ENCODE measurements around the gene EIF4EBP2.

EIF4EBP2 gene

DNA sequence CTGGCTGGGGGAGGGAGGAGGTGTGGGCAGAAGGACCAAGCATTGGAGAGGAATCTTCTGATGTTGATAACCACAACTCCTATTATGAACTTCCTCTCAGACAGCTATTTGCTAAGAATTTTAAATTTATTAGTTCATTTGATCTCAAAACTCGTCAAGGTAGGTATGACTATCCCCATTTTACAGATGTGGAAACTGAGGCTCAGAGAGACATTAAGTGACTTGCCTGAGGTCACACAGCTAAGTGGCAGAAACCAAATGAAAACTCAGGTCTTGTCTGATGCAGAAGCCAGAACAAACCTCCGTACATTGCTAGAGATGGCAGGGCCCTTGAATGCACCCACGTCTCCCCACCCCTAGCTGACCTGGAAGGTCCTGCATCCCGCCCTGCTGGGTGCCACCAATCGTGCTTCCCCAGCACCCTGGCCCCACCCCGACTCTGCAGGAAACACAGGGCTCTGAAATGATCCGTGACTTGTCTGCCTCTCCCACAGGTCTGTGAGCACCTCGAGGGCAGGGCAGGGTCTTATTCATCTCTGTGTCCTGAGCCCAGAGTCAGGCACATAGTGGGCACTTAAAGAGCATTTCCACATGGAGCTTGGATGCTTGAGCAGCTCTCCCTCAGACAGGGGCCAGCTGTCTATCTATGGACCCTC lies 69.0 kb downstream of the EIF4EBP2 start:
- H3K4me3 ChIP-seq (ENCODE audit: low read depth in 1 of 2, low read length in 2 of 2) = no peak overlapping the region
- H3K9me3 ChIP-seq (ENCODE audit: control insufficient read depth in 1 of 2, low read length in 2 of 2) = no peaks in the 10 kb centered on the region
- no peaks in the 10 kb centered on the region for H3K36me3 ChIP-seq (ENCODE audit: control insufficient read depth in 1 of 2, insufficient read depth in 2 of 2, low read length in 2 of 2)
- no peak overlapping the region for H3K27ac ChIP-seq (ENCODE audit: low read length)
- peaks cover 0 to 10% of the 10 kb centered on the region in 2 donors for H3K4me1 ChIP-seq (ENCODE audit: control insufficient read depth in 1 of 2, insufficient read depth in 2 of 2, low read length in 2 of 2)
- no peaks in the 10 kb centered on the region for H3K27me3 ChIP-seq (ENCODE audit: low read depth, low read length)

DNA sequence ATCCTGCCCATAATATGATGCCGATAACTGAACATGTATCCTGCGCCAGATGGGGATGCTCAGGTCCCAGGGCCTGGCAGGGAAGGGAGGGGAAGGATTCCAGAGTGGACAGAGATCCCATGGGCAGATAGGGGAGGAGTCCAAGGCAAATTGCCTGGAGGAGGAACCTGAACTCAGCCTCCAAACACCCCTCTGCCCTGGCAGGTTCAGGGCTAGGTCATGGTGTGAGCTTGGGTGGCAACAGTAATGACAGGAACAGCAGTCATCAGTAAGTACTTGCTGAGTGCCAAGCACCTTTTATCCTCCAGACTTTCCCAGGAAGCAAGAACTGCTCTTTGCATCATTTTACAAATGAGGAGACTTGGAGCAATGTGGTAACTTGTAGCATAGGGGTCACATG lies 70.8 kb downstream of the EIF4EBP2 start:
- H3K4me1 ChIP-seq (ENCODE audit: control insufficient read depth in 1 of 2, insufficient read depth in 2 of 2, low read length in 2 of 2) = peaks cover 0 to 11% of the 10 kb centered on the region in 2 donors

DNA sequence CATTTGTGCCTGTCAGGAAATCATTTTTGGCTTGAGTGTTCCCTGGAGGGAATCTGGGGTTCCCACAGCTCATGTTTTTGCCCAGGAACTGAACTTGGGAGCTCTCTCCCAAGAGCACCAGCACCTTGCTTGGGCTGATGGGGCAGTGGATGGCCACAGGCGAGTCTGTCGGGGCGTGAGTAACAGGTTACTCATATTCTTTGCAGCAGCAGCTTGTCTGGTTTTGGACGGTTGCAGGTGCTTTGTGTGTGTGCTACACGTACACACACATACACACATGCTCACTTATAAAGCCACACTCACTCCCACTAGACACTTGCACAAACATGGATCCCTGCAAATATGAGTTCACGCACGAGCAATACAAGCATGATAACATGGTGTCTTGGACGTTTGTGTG lies 71.7 kb downstream of the EIF4EBP2 start:
- H3K36me3 ChIP-seq (ENCODE audit: control insufficient read depth in 1 of 2, insufficient read depth in 2 of 2, low read length in 2 of 2) = no peaks in the 10 kb centered on the region
- no peaks in the 10 kb centered on the region for H3K9me3 ChIP-seq (ENCODE audit: control insufficient read depth in 1 of 2, low read length in 2 of 2)
- H3K27ac ChIP-seq (ENCODE audit: low read length) = no peak overlapping the region
- peaks cover 0 to 20% of the 10 kb centered on the region in 2 donors for H3K4me1 ChIP-seq (ENCODE audit: control insufficient read depth in 1 of 2, insufficient read depth in 2 of 2, low read length in 2 of 2)
- no peak overlapping the region for H3K4me3 ChIP-seq (ENCODE audit: low read depth in 1 of 2, low read length in 2 of 2)
- no peaks in the 10 kb centered on the region for H3K27me3 ChIP-seq (ENCODE audit: low read depth, low read length)

More for the DNA sequence above, 70.8 kb downstream of the EIF4EBP2 start:
- Histone ChIP-seq H3K36me3 (ENCODE audit: control insufficient read depth in 1 of 2, insufficient read depth in 2 of 2, low read length in 2 of 2) (no peaks in the 10 kb centered on the region), H3K27me3 (ENCODE audit: low read depth, low read length) (no peaks in the 10 kb centered on the region), H3K9me3 (ENCODE audit: control insufficient read depth in 1 of 2, low read length in 2 of 2) (no peaks in the 10 kb centered on the region), H3K27ac (ENCODE audit: low read length) (no peak overlapping the region), H3K4me3 (ENCODE audit: low read depth in 1 of 2, low read length in 2 of 2) (no peak overlapping the region)

DNA sequence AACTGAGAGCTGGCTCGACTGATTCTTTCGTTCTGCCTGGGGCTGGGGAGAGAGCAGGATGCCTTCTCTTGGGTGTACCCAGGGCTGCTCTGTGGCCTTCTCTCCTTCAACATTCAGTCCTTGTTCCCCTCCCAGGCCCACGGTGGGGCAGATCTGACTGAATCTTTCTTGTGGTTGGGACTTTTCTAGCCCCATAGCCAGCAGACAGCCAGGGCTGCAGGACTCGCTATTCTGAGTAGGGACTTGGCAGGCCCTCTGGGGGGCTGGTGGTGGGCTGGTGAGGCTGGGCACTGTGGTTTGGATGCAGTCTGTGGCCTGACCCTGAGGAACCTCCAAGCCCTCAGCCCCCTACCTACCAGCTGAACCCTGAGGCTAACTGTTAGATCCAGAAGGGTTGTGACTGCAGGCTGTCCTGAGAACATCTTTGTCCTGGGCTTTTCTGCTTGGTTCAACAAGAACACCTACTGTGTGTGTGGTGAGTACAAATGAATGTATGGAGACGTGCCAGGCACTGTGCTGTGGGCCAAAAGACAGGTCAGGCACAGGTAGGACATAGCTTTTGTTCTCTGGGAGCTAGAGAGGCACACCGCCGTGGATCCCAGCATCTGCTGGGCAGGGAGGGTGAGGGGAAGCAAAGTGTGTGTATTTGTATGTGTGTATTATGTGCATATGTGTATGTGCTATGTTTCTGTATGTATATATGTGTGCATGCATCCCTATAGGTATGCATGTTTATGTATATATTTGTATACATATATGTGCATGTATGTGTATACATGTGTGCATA lies 72.5 kb downstream of the EIF4EBP2 start:
- no peak overlapping the region for H3K27ac ChIP-seq (ENCODE audit: low read length)
- no peaks in the 10 kb centered on the region for H3K9me3 ChIP-seq (ENCODE audit: control insufficient read depth in 1 of 2, low read length in 2 of 2)
- no peak overlapping the region for H3K4me3 ChIP-seq (ENCODE audit: low read depth in 1 of 2, low read length in 2 of 2)
- H3K36me3 ChIP-seq (ENCODE audit: control insufficient read depth in 1 of 2, insufficient read depth in 2 of 2, low read length in 2 of 2) = no peaks in the 10 kb centered on the region
- peaks cover 0 to 28% of the 10 kb centered on the region in 2 donors for H3K4me1 ChIP-seq (ENCODE audit: control insufficient read depth in 1 of 2, insufficient read depth in 2 of 2, low read length in 2 of 2)
- no peaks in the 10 kb centered on the region for H3K27me3 ChIP-seq (ENCODE audit: low read depth, low read length)

DNA sequence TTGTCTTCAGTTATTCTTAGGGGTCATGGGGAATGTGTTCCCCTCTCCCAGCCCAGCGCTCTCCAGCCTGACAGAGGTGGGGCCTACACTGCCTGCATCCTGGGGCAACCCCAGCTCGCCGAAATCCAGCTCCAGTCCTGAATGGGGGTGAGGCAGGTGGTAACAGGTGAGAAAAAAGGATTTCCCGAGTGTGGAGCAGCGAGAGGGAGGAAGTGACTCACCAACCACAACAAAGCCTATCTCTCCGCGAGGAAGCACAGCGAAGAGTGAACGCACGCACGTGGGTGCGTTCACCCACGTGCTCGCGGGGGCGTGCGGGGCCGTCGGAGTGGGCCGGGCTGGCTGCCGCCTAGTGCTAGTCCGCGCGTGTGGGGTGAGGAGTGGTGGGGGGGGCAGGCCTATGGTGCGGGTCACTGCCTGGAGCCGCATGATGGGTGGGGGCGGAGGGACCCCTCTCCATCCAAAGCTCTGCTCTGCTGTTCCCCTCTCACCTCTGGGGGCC lies 73.8 kb downstream of the EIF4EBP2 start:
- H3K27ac ChIP-seq (ENCODE audit: low read length) = no peak overlapping the region
- peak overlapping the region; percentile 43 to 72 for H3K4me3 ChIP-seq (ENCODE audit: low read depth in 1 of 2, low read length in 2 of 2)
- no peaks in the 10 kb centered on the region for H3K27me3 ChIP-seq (ENCODE audit: low read depth, low read length)
- H3K9me3 ChIP-seq (ENCODE audit: control insufficient read depth in 1 of 2, low read length in 2 of 2) = no peaks in the 10 kb centered on the region
- H3K4me1 ChIP-seq (ENCODE audit: control insufficient read depth in 1 of 2, insufficient read depth in 2 of 2, low read length in 2 of 2) = peaks cover under 1 to 40% of the 10 kb centered on the region in 2 donors
- H3K36me3 ChIP-seq (ENCODE audit: control insufficient read depth in 1 of 2, insufficient read depth in 2 of 2, low read length in 2 of 2) = no peaks in the 10 kb centered on the region

Data from muscle layer of duodenum (tissue), 2 donors.